HG03139 (cell line): Measurements from ENCODE around the gene NCOA7.
"Not testable (repeated sequence)": the region's sequence is repeated elsewhere in the genome, so short reads cannot be mapped to it uniquely, and the experiment has no call there.

Source experiments
- ATAC-seq: cut with Tn5 transposase; IDR thresholded peaks from one replicate; pipeline ENCODE4 v1.9.1; 2021; ENCODE audit not compliant: unreplicated experiment

Gene NCOA7

DNA sequence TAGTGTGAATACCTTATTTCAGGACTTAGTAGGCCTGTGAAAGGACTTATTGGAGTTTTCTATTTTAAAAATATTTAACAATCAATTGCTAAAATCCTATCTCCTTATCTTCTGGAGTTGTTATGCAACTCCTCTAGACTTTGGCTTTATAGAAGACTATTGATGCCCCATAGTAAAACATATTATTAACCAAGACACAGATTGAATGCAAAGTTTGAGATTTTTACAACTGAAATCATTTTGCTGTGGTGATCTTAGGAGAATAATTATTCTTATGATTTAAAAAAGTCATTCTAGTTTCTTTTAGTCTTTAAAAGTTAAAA, 36.9 kb upstream of the NCOA7 start:
- no peak for ATAC-seq

- no peak for ATAC-seq
These were observed 36.2 kb upstream of the NCOA7 start for GRCh38 chr6:125754566-125754965.

GRCh38 chr6:125759184-125759902, 31.4 kb upstream of the NCOA7 start:
- ATAC-seq = no peak

DNA sequence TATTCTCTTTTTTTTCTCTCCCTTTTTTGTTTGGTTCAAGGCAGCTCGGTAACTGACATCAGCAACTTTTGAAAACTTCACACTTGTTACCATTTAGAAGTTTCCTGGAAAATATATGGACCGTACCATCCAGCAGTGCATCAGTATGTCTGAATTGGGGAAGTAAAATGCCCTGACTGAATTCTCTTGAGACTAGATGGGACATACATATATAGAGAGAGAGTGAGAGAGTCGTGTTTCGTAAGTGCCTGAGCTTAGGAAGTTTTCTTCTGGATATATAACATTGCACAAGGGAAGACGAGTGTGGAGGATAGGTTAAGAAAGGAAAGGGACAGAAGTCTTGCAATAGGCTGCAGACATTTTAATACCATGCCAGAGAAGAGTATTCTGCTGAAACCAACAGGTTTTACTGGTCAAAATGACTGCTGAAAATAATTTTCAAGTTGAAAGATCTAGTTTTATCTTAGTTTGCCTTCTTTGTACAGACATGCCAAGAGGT, 30.8 kb upstream of the NCOA7 start:
- no peak for ATAC-seq

DNA sequence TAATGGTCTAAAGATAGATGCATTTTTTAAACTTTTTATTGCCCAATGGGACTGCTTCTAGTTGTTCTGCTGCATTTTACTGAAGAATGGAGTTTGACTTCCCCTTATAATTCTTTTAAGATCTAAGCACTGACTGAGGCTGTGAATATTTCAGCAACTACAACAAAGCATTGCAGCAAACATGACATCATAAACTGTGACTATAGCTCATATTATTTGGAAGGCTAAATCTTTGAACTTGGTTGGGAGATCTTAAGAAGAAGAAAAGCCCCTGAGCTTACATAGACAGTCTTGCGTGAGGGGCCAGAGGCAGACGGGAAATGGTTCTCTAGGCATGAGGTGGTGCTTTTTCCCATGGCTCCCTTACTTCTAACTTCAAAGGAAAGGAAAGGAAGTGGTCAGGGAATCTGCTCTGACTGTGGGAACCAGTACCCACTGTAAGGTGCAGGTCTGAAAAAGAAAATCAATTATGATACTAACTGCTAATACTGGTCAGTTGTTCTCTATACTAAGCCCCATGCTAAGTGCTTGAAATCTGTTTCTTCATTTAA, 26.6 kb upstream of the NCOA7 start:
- no peak for ATAC-seq

GRCh38 chr6:125765944-125766343, 24.8 kb upstream of the NCOA7 start:
- no peak for ATAC-seq

DNA sequence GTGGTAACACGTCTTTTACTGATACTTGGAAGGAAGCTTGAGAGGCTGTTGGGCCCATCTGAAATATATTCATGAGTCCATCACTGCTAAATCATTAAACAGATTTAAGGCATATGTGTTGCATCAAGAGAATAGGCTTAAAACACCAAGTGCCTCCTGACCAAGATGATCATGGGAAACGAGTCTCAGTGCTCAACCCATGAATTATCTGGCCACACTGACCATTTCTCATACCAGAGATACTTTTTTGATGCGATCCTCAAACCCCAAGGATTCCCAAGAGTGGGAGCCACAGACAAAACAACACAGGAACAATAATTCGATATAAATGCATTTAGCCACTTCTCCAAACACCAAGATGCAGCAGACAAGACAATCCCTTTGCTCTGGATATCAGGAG, 24.1 kb upstream of the NCOA7 start:
- no peak for ATAC-seq

- ATAC-seq = no peak
These were observed 21.5 kb upstream of the NCOA7 start for GRCh38 chr6:125769147-125769783.

DNA sequence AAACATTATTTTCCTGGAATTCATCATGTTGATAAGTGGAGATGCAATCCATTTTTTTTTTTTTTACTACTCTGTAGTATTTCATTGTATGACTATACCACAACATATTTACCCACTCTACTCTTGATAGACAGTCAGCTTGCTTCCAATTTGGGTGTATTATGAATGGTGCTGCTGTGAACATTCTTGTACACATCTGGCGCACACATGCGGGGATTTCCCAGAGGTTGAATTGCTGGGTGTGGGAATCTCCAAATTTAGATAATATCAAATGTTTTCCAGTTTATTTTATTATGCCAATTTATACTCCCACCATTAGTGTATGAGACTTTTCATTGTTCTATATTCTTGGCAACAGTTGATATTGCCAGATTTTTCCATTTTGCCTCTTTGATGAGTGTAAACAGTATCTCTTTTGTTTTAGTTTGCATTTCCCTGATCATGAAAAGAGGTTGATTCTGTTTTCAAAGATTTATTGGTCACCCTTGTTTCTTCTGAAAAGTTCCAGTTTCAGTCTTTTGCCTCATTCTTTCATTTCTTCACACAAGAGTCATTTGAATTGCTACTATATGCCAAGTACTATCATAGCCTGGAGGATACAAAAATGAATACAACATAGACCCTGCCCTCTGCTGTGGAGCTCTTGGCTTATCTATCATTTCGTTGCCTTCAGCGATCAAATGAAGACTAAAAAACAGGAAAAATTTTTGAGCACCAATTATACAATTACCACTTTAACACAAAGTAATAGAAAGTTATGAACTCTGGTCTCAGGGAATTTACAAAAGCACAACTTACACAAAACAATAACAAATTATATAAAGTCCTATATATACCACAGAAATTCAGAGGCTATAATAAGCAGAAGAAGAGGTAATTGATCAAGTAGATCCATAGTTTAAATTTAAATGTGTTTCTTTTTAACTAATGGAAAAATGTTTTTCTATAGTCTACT, 17.1 kb upstream of the NCOA7 start:
- ATAC-seq = no peak

- ATAC-seq = not testable (repeated sequence)
These were observed 14.5 kb upstream of the NCOA7 start for GRCh38 chr6:125776107-125776826.

DNA sequence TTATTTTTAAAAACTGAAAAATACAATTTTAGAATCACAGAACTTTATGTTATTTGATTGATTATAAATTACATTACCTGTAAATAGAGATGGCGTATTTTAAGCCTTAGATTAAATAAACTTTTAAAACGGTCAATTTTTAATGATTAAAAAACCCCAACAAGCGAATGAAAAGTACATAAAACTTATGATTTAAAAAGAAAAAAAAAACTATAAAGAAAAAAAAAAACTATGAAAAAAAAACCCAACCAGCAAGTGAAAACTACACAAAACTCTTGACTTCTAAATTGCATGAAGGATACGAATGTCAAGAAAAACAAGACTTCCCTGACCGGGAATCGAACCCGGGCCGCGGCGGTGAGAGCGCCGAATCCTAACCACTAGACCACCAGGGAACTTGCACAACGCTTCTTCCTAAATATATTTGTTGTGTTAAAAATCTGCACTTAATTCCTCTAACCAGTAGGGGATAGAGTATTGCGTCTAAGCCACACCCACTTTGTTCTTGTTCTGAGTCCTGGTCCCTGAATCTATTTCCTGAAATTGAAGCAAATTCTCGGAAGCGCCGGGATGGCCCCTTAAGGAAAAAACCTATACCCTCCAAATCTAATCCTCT, 10.7 kb upstream of the NCOA7 start:
- ATAC-seq = peak; percentile 77

- peak; percentile 68 for ATAC-seq
These were observed 10.0 kb upstream of the NCOA7 start for GRCh38 chr6:125780540-125781313.

DNA sequence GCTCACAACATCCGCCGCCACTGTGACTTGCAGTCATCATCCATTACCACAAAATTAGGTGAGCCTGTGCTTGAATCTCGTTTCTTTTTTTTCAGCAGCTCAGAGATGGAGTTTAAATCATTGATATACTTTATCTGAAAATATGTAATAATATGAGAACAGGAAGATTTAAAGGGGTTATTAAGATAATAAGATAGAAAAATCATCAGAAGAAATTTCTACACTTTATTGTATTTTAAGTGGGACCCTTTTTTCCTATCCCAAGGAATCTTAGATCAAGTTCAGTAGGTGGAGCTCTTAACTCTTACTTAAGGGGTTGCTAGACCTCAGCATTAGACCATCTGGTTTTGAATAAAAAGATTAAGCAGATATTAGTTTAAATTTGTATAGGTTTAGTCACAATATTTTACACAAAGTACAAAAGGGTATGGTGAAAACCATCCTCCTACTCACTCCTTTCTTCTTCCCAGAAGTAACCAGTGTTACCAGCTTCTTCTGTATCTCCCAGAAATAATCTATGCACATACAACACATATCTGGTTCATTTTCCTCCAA, 9.4 kb upstream of the NCOA7 start:
- ATAC-seq = peak; percentile 34

DNA sequence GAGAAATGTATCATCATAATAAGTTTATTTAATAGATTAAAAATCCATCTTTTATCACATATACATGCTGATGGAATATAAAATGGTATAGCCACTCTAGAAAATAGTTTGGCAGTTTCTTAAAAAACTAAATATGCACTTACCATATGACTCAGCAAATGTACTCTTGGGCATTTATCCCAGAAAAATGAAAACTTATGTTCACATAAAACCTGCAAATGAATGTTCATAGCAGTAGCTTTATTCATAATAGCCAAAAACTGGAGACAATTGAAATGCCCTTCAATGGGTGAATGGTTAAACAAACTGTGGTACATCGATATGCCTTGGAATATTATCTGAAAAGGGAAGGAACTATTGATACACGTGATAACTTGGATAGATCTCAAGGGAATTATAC, 6.4 kb upstream of the NCOA7 start:
- no peak for ATAC-seq

GRCh38 chr6:125787791-125788190, 3.0 kb upstream of the NCOA7 start:
- no peak for ATAC-seq

DNA sequence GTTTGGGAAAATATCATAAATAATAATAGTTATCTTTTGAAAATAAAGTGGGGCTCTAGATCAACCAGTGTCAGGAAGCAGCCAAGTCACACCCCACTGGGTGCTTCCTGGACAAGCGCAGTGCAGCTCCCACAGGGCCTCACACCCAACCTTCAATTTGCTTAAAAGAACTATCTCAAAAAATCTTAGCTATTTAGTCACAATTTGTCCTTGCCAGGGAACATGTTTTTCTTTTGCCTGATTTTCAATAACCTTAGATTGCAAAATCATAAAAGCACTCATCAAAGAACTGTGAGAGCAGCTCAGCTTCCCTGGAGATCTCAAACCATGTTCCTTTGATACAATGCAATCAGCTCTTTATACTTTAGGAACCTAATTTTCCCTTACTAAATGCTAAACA, 1.6 kb upstream of the NCOA7 start:
- no peak for ATAC-seq

GRCh38 chr6:125789576-125790357, 993 bp upstream of the NCOA7 start:
- ATAC-seq = peak; percentile 14

- ATAC-seq = peak; percentile 36
These were observed 525 bp downstream of the NCOA7 start for GRCh38 chr6:125791151-125791819.
